HPDE6-E6E7 (cell line): ENCODE data around the gene RFX4.

Source experiments
- DNase-seq: peaks from one replicate; pipeline ENCODE4 v3.0.0; 2011; ENCODE audit warnings: missing footprints; ENCODE audit errors: extremely low spot score

RFX4 gene

DNA sequence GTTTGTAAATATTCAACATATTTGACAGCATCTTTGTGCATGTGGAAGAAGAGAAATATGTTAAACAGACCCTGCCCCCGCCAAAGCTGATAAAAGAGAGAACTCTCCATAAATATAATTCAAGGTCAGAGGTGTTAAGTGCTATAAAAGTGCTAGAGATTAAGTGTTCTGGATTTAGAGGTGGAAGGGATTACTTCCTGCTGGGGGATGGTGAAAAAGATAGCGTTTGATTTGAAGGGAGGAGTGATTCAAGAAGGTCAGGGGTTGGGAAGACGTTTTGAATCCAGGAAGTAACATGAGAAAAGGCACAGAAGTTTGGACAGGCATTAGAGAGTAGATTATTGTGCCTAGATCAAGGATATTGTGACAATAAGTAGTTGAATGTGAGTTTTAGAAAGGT is 221.9 kb downstream of the RFX4 start:
- DNase-seq: no peak
